Measurements from ENCODE around the gene MPND. TPM values are rescaled to one million over a fixed set of nuclear protein-coding genes. Genes with fewer than 3 reads are reported as not detected.
A peak's percentile ranks its signal among the peaks of the same experiment; 100 is the strongest.

MPND gene
- total RNA-seq, 1 experiment from 2014 or later, result 7.2 TPM

DNA sequence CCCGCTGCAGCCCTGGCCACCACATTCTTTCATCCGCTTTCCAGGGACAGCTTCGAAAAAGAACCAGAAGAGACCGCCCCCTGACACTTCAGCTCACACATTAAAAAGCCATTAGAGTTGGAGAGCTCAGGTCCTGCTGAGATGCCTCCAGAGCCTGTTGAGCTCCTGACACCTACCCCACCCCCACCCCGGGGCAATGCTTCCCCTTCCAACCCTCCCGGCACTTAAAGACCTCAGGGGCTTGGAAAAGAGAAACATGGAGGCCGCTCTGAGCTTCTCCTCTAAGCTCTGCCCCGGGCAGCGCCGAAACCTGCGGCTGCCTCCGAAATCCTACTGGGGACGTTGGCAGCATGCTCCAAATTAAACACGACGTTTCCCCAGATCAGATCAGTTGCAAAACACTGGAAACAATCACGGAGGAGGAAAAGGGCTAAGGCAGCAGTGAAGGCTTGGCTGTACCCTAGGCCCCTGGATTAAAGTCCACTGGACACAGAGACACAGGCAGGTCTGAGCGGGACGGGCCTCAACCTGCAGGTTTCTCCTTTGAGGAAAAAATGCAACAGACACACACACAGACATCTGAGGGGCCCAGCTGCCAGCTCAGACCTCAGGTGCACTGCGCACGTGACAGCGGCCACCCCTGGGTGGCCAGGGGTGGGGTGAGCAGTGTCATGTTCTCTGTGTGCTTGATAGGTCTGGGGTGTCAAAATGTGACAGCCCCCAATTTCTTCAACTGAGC, 47.4 kb downstream of the MPND start:
- TF ChIP-seq, protein P1, sequence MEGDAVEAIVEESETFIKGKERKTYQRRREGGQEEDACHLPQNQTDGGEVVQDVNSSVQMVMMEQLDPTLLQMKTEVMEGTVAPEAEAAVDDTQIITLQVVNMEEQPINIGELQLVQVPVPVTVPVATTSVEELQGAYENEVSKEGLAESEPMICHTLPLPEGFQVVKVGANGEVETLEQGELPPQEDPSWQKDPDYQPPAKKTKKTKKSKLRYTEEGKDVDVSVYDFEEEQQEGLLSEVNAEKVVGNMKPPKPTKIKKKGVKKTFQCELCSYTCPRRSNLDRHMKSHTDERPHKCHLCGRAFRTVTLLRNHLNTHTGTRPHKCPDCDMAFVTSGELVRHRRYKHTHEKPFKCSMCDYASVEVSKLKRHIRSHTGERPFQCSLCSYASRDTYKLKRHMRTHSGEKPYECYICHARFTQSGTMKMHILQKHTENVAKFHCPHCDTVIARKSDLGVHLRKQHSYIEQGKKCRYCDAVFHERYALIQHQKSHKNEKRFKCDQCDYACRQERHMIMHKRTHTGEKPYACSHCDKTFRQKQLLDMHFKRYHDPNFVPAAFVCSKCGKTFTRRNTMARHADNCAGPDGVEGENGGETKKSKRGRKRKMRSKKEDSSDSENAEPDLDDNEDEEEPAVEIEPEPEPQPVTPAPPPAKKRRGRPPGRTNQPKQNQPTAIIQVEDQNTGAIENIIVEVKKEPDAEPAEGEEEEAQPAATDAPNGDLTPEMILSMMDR (IDR thresholded peaks at IDR 0.05; ENCODE audit: unreplicated experiment), result no peak
- Mint-ChIP-seq H3K27ac (ENCODE audit: low read depth, unreplicated experiment) (peak overlapping the region; percentile 93), H3K4me1 (ENCODE audit: insufficient read depth, unreplicated experiment) (peaks cover 51% of the 10 kb centered on the region), H3K4me3 (ENCODE audit: unreplicated experiment) (peak overlapping the region; percentile 28), H3K9me3 (ENCODE audit: unreplicated experiment) (no peaks in the 10 kb centered on the region), H3K27me3 (ENCODE audit: insufficient read depth, unreplicated experiment) (no peaks in the 10 kb centered on the region), H3K36me3 (ENCODE audit: insufficient read depth, unreplicated experiment) (peaks cover 45% of the 10 kb centered on the region)
- ChIA-PET POLR2A (interaction anchor here (1.1 to 2.3 kb wide), 4 partner anchors 9 to 17 kb away, joined by 4 to 19 read pairs (median 5); no protein-coding TSS in a partner anchor), CTCF (interaction anchor here (0.5 to 2.2 kb wide), 4 partner anchors 10 to 694 kb away, joined by 3 to 10 read pairs (median 4); partner anchors contain the start of genes CHAF1A and SH3GL1)
- no TSS peak for BruUV-seq (replicated peaks)
- intact Hi-C loops (cut with micrococcal nuclease), result no loop called here
- DNase-seq (ENCODE audit: unreplicated experiment), result no peak

DNA sequence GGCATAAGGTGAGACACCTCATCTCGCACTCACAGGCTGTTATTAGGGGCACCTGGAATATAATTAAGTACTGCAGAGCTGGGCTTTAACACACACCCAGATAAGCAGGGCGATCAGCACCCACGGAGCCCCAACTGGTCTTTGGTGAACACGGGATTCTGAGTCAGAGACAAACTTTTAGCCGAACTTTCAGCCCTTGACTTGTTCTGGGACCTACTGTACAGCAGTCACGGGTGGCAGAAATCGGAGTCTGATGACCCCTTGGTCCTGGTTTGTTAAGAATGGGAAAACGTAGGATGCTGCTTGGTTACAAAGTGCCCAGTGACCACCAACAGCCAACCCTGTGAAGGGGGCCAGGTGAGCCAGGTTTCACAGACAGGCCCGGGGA, 47.9 kb downstream of the MPND start:
- BruUV-seq (replicated peaks), result no TSS peak
- H3K27ac Mint-ChIP-seq (ENCODE audit: low read depth, unreplicated experiment), result peak overlapping the region; percentile 93
- no peak for DNase-seq (ENCODE audit: unreplicated experiment)
- H3K4me3 Mint-ChIP-seq (ENCODE audit: unreplicated experiment), result peak overlapping the region; percentile 49
- POLR2A ChIA-PET, result interaction anchor here (1.0 to 2.3 kb wide), 6 partner anchors 9 to 49 kb away, joined by 3 to 19 read pairs (median 4); no protein-coding TSS in a partner anchor
- TF ChIP-seq, protein P1 (IDR thresholded peaks at IDR 0.05; ENCODE audit: unreplicated experiment), result no peak
- CTCF ChIA-PET, result interaction anchor here (0.5 to 2.7 kb wide), 5 partner anchors 9 to 695 kb away, joined by 3 to 10 read pairs (median 5); partner anchors contain the start of genes CHAF1A and SH3GL1
- peaks cover 50% of the 10 kb centered on the region for H3K36me3 Mint-ChIP-seq (ENCODE audit: insufficient read depth, unreplicated experiment)
- intact Hi-C loops (cut with micrococcal nuclease), result no loop called here
- peaks cover 51% of the 10 kb centered on the region for H3K4me1 Mint-ChIP-seq (ENCODE audit: insufficient read depth, unreplicated experiment)
- no peaks in the 10 kb centered on the region for H3K27me3 Mint-ChIP-seq (ENCODE audit: insufficient read depth, unreplicated experiment)
- H3K9me3 Mint-ChIP-seq (ENCODE audit: unreplicated experiment), result no peaks in the 10 kb centered on the region

DNA sequence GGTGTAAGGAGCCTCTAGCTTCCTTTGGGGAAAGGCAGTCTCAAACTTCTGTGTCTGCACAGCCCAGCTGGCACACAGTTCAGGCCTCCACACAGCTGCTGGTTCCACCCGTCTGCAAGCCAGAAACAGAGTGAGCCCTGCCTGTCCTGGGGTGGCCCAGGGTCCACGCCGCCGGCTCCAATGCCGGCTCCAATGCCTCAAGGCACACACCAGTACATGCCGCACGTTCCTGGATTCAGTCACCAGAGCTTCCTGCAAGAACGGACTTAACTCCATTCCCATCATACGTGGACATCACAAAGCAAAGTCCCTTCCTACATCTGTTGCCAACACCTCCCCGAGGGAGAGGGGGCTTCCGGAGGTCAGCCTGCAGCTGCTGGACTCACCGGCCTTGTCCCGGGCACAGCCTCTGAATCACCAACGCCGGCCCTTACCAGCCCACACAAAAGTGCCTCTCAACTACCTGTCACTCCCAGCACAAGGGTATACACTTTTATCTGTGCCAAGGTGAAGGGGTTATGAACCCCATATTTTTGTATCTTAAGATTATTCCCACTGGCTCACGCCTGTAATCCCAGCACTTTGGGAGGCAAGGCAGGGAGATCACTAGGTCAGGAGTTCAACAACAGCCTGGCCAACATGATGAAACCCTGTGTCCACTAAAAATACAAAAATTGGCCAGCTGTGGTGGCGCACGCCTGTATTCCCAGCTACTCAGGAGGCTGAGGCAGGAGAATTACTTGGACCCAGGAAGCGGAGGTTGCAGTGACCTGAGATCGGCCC, 48.5 kb downstream of the MPND start:
- POLR2A ChIA-PET, result interaction anchor here (1.0 to 2.3 kb wide), 6 partner anchors 10 to 49 kb away, joined by 3 to 19 read pairs (median 4); no protein-coding TSS in a partner anchor
- no peaks in the 10 kb centered on the region for H3K9me3 Mint-ChIP-seq (ENCODE audit: unreplicated experiment)

More for the DNA sequence above, 48.5 kb downstream of the MPND start:
- BruUV-seq (replicated peaks), result no TSS peak
- Mint-ChIP-seq H3K27me3 (ENCODE audit: insufficient read depth, unreplicated experiment) (no peaks in the 10 kb centered on the region), H3K36me3 (ENCODE audit: insufficient read depth, unreplicated experiment) (peaks cover 56% of the 10 kb centered on the region), H3K4me3 (ENCODE audit: unreplicated experiment) (peak overlapping the region; percentile 49), H3K4me1 (ENCODE audit: insufficient read depth, unreplicated experiment) (peaks cover 55% of the 10 kb centered on the region), H3K27ac (ENCODE audit: low read depth, unreplicated experiment) (peak overlapping the region; percentile 75)
- intact Hi-C loops (cut with micrococcal nuclease), result no loop called here
- TF ChIP-seq, protein P1 (IDR thresholded peaks at IDR 0.05; ENCODE audit: unreplicated experiment), result no peak
- no peak for DNase-seq (ENCODE audit: unreplicated experiment)
- CTCF ChIA-PET, result interaction anchor here (0.6 to 2.7 kb wide), 4 partner anchors 9 to 131 kb away, joined by 3 to 10 read pairs (median 6); partner anchors contain the start of genes CHAF1A and SH3GL1
